Endothelial cell of umbilical vein (primary cell): ENCODE data around the gene SMARCA4. TPM values are rescaled to one million over a fixed set of nuclear protein-coding genes. Genes with fewer than 3 reads are reported as not detected.

Source experiments
- BruUV-seq: library from RNA; stranded (reverse); fragments of 400-500 nt; replicated peaks from 2 replicates; lab custom pipeline; 2021; lab: Mats Ljungman, UMichigan
- CTCF ChIA-PET: fragments of 300-600, 350-600 bp; sonication (Branson Sonifier 250); formaldehyde crosslinking; loops from one replicate; lab custom pipeline; 2021; ENCODE audit warnings: antibody characterized with exemption, inconsistent platforms; lab: Charles Lee
- POLR2A ChIA-PET: fragments of 300-600, 350-600 bp; sonication (Branson Sonifier 250); formaldehyde crosslinking; loops from one replicate; lab custom pipeline; 2021; ENCODE audit warnings: antibody characterized with exemption, inconsistent platforms; lab: Charles Lee
- DNase-seq: peaks from one replicate; pipeline ENCODE4 v3.0.0-alpha.2; 2011; ENCODE audit warnings: low read depth, low spot score
- FAIRE-seq: peaks from 2 replicates; lab custom pipeline; 2011; peaks lifted over from hg19 to GRCh38; lab: Jason Lieb, UNC
- H2AFZ ChIP-seq: 2 replicates; pipeline ENCODE4 v1.6.0; 2012; ENCODE audit warnings: low read depth, low read length, control low read depth, inconsistent platforms
- H3K27ac ChIP-seq: 2 replicates; pipeline ENCODE4 v1.5.1; 2011; ENCODE audit warnings: low read depth, mild to moderate bottlenecking, control low read depth, low read length, moderate library complexity; ENCODE audit not compliant: insufficient read depth
- H3K27me3 ChIP-seq, 2 experiments: 2 replicates each; pipeline versions ENCODE4 v1.6.0 to v1.6.1; 2011; ENCODE audit warnings: low read length in 2 of 2, mixed read lengths in 1 of 2; ENCODE audit not compliant: control insufficient read depth in 2 of 2, insufficient read depth in 2 of 2
- H3K36me3 ChIP-seq, 2 experiments: 2 replicates in 1 of 2; 3 replicates in 1 of 2; pipeline ENCODE4 v1.5.1; 2011; ENCODE audit warnings: low read length in 2 of 2, mild to moderate bottlenecking in 1 of 2, moderate library complexity in 1 of 2; ENCODE audit not compliant: control insufficient read depth in 2 of 2, insufficient read depth in 2 of 2; ENCODE audit errors: extremely low read depth in 1 of 2
- H3K4me1 ChIP-seq: 3 replicates; pipeline ENCODE4 v1.5.1; 2011; ENCODE audit warnings: mild to moderate bottlenecking, low read length; ENCODE audit not compliant: control insufficient read depth, insufficient read depth; ENCODE audit errors: extremely low read depth
- H3K4me2 ChIP-seq: 2 replicates; pipeline ENCODE4 v1.6.1; 2011; ENCODE audit warnings: low read length, control low read depth, mixed read lengths; ENCODE audit not compliant: insufficient read depth
- H3K4me3 ChIP-seq, 3 experiments: fragments of 200-600 bp in 1 of 3; sonication (generic), shearing (Covaris generic) in 1 of 3; replicated peaks in 1 of 3; 2 replicates each; pipeline ENCODE4 v1.5.1; 2011 to 2016; ENCODE audit warnings: control low read depth in 3 of 3, low read length in 3 of 3, mild to moderate bottlenecking in 2 of 3, inconsistent platforms in 1 of 3, low read depth in 1 of 3, moderate library complexity in 1 of 3; ENCODE audit not compliant: insufficient read depth in 1 of 3
- H3K79me2 ChIP-seq: 2 replicates; pipeline ENCODE4 v1.6.0; 2012; ENCODE audit warnings: low read length, inconsistent platforms; ENCODE audit not compliant: control insufficient read depth, insufficient read depth
- H3K9ac ChIP-seq: replicated peaks from 2 replicates; pipeline ENCODE3; 2011; ENCODE audit warnings: low read length, control low read depth; ENCODE audit not compliant: insufficient read depth; ENCODE audit errors: extremely low read depth
- H3K9me1 ChIP-seq: replicated peaks from 3 replicates; pipeline ENCODE4 v1.6.0; 2011; ENCODE audit warnings: mild to moderate bottlenecking, low read length; ENCODE audit not compliant: control insufficient read depth, insufficient read depth; ENCODE audit errors: extremely low read depth
- H3K9me3 ChIP-seq: replicated peaks from 2 replicates; pipeline ENCODE4 v1.5.1; 2012; ENCODE audit warnings: low read length, inconsistent platforms; ENCODE audit not compliant: control insufficient read depth, insufficient read depth
- H4K20me1 ChIP-seq: replicated peaks from 2 replicates; pipeline ENCODE3; 2011; ENCODE audit warnings: mild to moderate bottlenecking, low read length; ENCODE audit not compliant: control insufficient read depth, insufficient read depth; ENCODE audit errors: extremely low read depth
- CTCF ChIP-seq, 2 donors: IDR thresholded peaks; 1 replicate in 1 of 2; 2 replicates in 1 of 2; pipeline ENCODE4 v1.5.1; 2011; ENCODE audit warnings: low read length in 2 of 2, mild to moderate bottlenecking in 2 of 2, moderate library complexity in 2 of 2, control low read depth in 1 of 2, inconsistent platforms in 1 of 2, low read depth in 1 of 2; ENCODE audit not compliant: insufficient read depth in 1 of 2; ENCODE audit errors: extremely low read depth in 1 of 2
- GATA2 ChIP-seq: IDR thresholded peaks from 2 replicates; pipeline ENCODE4 v1.7.0; 2011; ENCODE audit warnings: low read depth, mild to moderate bottlenecking, moderate library complexity, mixed read lengths, low read length; ENCODE audit not compliant: insufficient read length, insufficient read depth
- JUN ChIP-seq: IDR thresholded peaks from 2 replicates; pipeline ENCODE4 v1.6.1; 2011; ENCODE audit warnings: borderline replicate concordance, low read depth; ENCODE audit not compliant: insufficient read length, insufficient read depth
- MYC ChIP-seq: IDR thresholded peaks from one replicate; pipeline ENCODE4 v1.6.1; 2011; ENCODE audit warnings: mild to moderate bottlenecking, low read depth, low read length
- dilution Hi-C: fragments of 300-500 bp; cut with MboI; formaldehyde crosslinking; loops from one replicate; pipeline ENCODE4 v1.15.0; 2019; ENCODE audit warnings: low sequenced_read_pairs; ENCODE audit not compliant: extremely low pct_ligation_motif_present
- intact Hi-C: fragments of 100-400 bp; cut with micrococcal nuclease; formaldehyde crosslinking; loops from one replicate; pipeline ENCODE4 v1.10.0; 2022
- polyA plus RNA-seq, 4 experiments: library from polyadenylated mRNA; depleted of rRNA in 3 of 4; stranded (reverse) in 3 of 4; unstranded in 1 of 4; fragments of >200 nt; gene quantifications; 2 replicates each; pipeline versions ENCODE4 v1.2.1 to v1.2.3, GENCODE V29; 2011 to 2012; ENCODE audit warnings: missing spikeins in 1 of 4
- total RNA-seq: library from RNA; stranded (reverse); gene quantifications from 2 replicates; pipeline ENCODE4 v1.2.3, GENCODE V29; 2021

The SMARCA4 gene
- total and polyA plus RNA-seq, 2 donors (not counting 3 experiments of a cell fraction or from before 2014, with no cell fraction given) = 65.0 to 177 TPM

- no peaks in the 10 kb centered on the region for H3K27me3 ChIP-seq
- intact Hi-C loops (loop anchor here (10.0 kb wide), 2 partner anchors 159 to 589 kb away; partner anchors contain the start of gene KEAP1), dilution Hi-C loops (no loop called here)
- no peak overlapping the region for H3K9ac ChIP-seq
- H3K9me3 ChIP-seq = no peaks in the 10 kb centered on the region
- H3K4me3 ChIP-seq = no peak overlapping the region
- H3K36me3 ChIP-seq = peaks cover 0 to 3% of the 10 kb centered on the region in 2 experiments
- DNase-seq = no peak
- H2AFZ ChIP-seq = no peak overlapping the region
- peaks cover 5% of the 10 kb centered on the region for H4K20me1 ChIP-seq
- no TSS peak for BruUV-seq
- no peaks in the 10 kb centered on the region for H3K9me1 ChIP-seq
- H3K4me1 ChIP-seq = peaks cover 62% of the 10 kb centered on the region
- H3K4me2 ChIP-seq = no peak overlapping the region
- peaks cover 83% of the 10 kb centered on the region for H3K79me2 ChIP-seq
- POLR2A ChIA-PET = no interaction called here
- TF ChIP-seq JUN = no peak
- no peak for TF ChIP-seq GATA2
- TF ChIP-seq CTCF (IDR thresholded peaks at IDR 0.05; ENCODE audit: extremely low read depth in 1 of 2, insufficient read depth in 1 of 2, low read depth in 1 of 2, low read length in 2 of 2) = no peak
- CTCF ChIA-PET = interaction anchor here (0.5 to 3.2 kb wide), 3 partner anchors 32 to 110 kb away, joined by 3 to 20 read pairs (median 5); no protein-coding TSS in a partner anchor
- no peak for FAIRE-seq
- H3K27ac ChIP-seq = peak overlapping the region; percentile 83
These were observed 132.9 kb downstream of the SMARCA4 start for GRCh38 chr19:11093689-11094238.

GRCh38 chr19:11094520-11094894 lies 133.7 kb downstream of the SMARCA4 start:
- peaks cover 89% of the 10 kb centered on the region for H3K79me2 ChIP-seq
- H2AFZ ChIP-seq = no peak overlapping the region
- no peak overlapping the region for H3K4me3 ChIP-seq
- H3K27me3 ChIP-seq = no peaks in the 10 kb centered on the region
- POLR2A ChIA-PET = interaction anchor here (1.6 kb wide), 1 partner anchor 9 kb away, joined by 10 read pairs; no protein-coding TSS in a partner anchor
- DNase-seq (no peak), FAIRE-seq (no peak)
- no peaks in the 10 kb centered on the region for H3K9me3 ChIP-seq
- peaks cover 5% of the 10 kb centered on the region for H4K20me1 ChIP-seq
- H3K4me2 ChIP-seq = peak overlapping the region; percentile 37
- H3K27ac ChIP-seq = peak overlapping the region; percentile 97
- TSS peak; percentile 49 for BruUV-seq
- dilution Hi-C loops (no loop called here), intact Hi-C loops (loop anchor here (10.0 kb wide), 2 partner anchors 160 to 590 kb away; partner anchors contain the start of gene KEAP1)
- H3K9ac ChIP-seq = peak overlapping the region; percentile 87
- H3K36me3 ChIP-seq = peaks cover 0 to 3% of the 10 kb centered on the region in 2 experiments
- TF ChIP-seq MYC = no peak
- peaks cover 61% of the 10 kb centered on the region for H3K4me1 ChIP-seq
- CTCF ChIA-PET = interaction anchor here (0.6 to 3.9 kb wide), 5 partner anchors 22 to 158 kb away, joined by 3 to 30 read pairs (median 4); no protein-coding TSS in a partner anchor
- H3K9me1 ChIP-seq = no peaks in the 10 kb centered on the region
